IMR-90 (cell line): ENCODE data around the gene ASTN2. TPM values are rescaled to one million over a fixed set of nuclear protein-coding genes. Genes with fewer than 3 reads are reported as not detected.

Source experiments
- ATAC-seq: fragments of 200-7000 bp; cut with Tn5 transposase; 2 replicates; pipeline ENCODE4 v1.9.1; 2020; ENCODE audit warnings: low read depth, mild to moderate bottlenecking, moderate library complexity
- BruUV-seq: library from RNA; stranded (reverse); fragments of 400-500 nt; replicated peaks from 2 replicates; lab custom pipeline; 2021; lab: Mats Ljungman, UMichigan
- CTCF ChIA-PET: fragments of 300-600 bp; formaldehyde crosslinking; extraction: SDS; loops from one replicate; lab custom pipeline; 2021; ENCODE audit warnings: antibody characterized with exemption; lab: Yijun Ruan, JAX
- POLR2A ChIA-PET: fragments of 300-600 bp; sonication (Branson Sonifier 250); formaldehyde crosslinking; loops from one replicate; lab custom pipeline; 2022; ENCODE audit warnings: antibody characterized with exemption; ENCODE audit not compliant: unreplicated experiment; lab: Charles Lee
- DNase-seq: peaks from one replicate; pipeline ENCODE4 v3.0.0; 2013
- H2AFZ ChIP-seq: replicated peaks from 2 replicates; pipeline ENCODE3; 2013; ENCODE audit warnings: low read length, mild to moderate bottlenecking; ENCODE audit not compliant: poor library complexity
- H2AK5ac ChIP-seq: 2 replicates; pipeline ENCODE4 v1.6.1; 2013; ENCODE audit warnings: low read depth, low read length, inconsistent platforms
- H2AK9ac ChIP-seq: replicated peaks from 2 replicates; pipeline ENCODE3; 2013; ENCODE audit warnings: mild to moderate bottlenecking, low read depth, low read length, moderate library complexity; ENCODE audit not compliant: poor library complexity
- H2BK120ac ChIP-seq: 2 replicates; pipeline ENCODE4 v1.6.1; 2013; ENCODE audit warnings: low read depth, low read length, inconsistent platforms
- H2BK15ac ChIP-seq: 3 replicates; pipeline ENCODE4 v1.6.1; 2013; ENCODE audit warnings: low read depth, low read length, inconsistent platforms
- H2BK20ac ChIP-seq: 2 replicates; pipeline ENCODE4 v1.6.1; 2013; ENCODE audit warnings: low read depth, mild to moderate bottlenecking, inconsistent platforms, low read length, moderate library complexity
- H2BK5ac ChIP-seq: 2 replicates; pipeline ENCODE4 v1.6.1; 2013; ENCODE audit warnings: mild to moderate bottlenecking, low read depth, low read length, inconsistent platforms; ENCODE audit not compliant: poor library complexity, severe bottlenecking
- H3K14ac ChIP-seq: replicated peaks from 2 replicates; pipeline ENCODE4 v1.6.1; 2013; ENCODE audit warnings: low read depth, low read length, inconsistent platforms
- H3K18ac ChIP-seq: 2 replicates; pipeline ENCODE4 v1.6.1; 2013; ENCODE audit warnings: low read depth, low read length, control low read depth
- H3K23ac ChIP-seq: 2 replicates; pipeline ENCODE4 v1.6.1; 2013; ENCODE audit warnings: low read depth, low read length, inconsistent platforms
- H3K27ac ChIP-seq: 2 replicates; pipeline ENCODE4 v1.5.1; 2013; ENCODE audit warnings: mild to moderate bottlenecking, control low read depth, low read length; ENCODE audit not compliant: insufficient read depth
- H3K27me3 ChIP-seq: 2 replicates; pipeline ENCODE4 v1.6.1; 2013; ENCODE audit warnings: low read length; ENCODE audit not compliant: control insufficient read depth, insufficient read depth
- H3K36me3 ChIP-seq: 2 replicates; pipeline ENCODE4 v1.6.1; 2013; ENCODE audit warnings: low read length, mixed read lengths; ENCODE audit not compliant: control insufficient read depth, insufficient read depth
- H3K4ac ChIP-seq: 2 replicates; pipeline ENCODE4 v1.6.1; 2013; ENCODE audit warnings: low read depth, low read length, inconsistent platforms
- H3K4me1 ChIP-seq: 2 replicates; pipeline ENCODE4 v1.6.1; 2013; ENCODE audit warnings: low read length, mixed read lengths; ENCODE audit not compliant: control insufficient read depth, insufficient read depth
- H3K4me2 ChIP-seq: 2 replicates; pipeline ENCODE4 v1.6.1; 2013; ENCODE audit warnings: low read depth, mild to moderate bottlenecking, control low read depth, low read length, moderate library complexity
- H3K4me3 ChIP-seq: 2 replicates; pipeline ENCODE4 v1.5.1; 2013; ENCODE audit warnings: low read depth, mild to moderate bottlenecking, control low read depth, low read length, moderate library complexity; ENCODE audit not compliant: insufficient read depth
- H3K56ac ChIP-seq: 2 replicates; pipeline ENCODE4 v1.6.1; 2013; ENCODE audit warnings: low read length, inconsistent platforms; ENCODE audit not compliant: insufficient read depth; ENCODE audit errors: extremely low read depth
- H3K79me1 ChIP-seq, 2 experiments: 2 replicates each; pipeline ENCODE4 v1.6.1; 2013; ENCODE audit warnings: low read length in 2 of 2, inconsistent platforms in 1 of 2, low read depth in 1 of 2
- H3K9ac ChIP-seq: 2 replicates; pipeline ENCODE4 v1.6.1; 2013; ENCODE audit warnings: low read depth, low read length, control low read depth
- H3K9me1 ChIP-seq: 2 replicates; pipeline ENCODE4 v1.6.1; 2013; ENCODE audit warnings: low read length, inconsistent platforms; ENCODE audit not compliant: insufficient read depth
- H3K9me3 ChIP-seq: 2 replicates; pipeline ENCODE4 v1.6.1; 2013; ENCODE audit warnings: low read length; ENCODE audit not compliant: control insufficient read depth, insufficient read depth
- H4K20me1 ChIP-seq: 2 replicates; pipeline ENCODE4 v1.6.1; 2013; ENCODE audit warnings: low read length, inconsistent platforms; ENCODE audit not compliant: insufficient read depth
- H4K5ac ChIP-seq: 2 replicates; pipeline ENCODE4 v1.6.1; 2013; ENCODE audit warnings: mild to moderate bottlenecking, low read depth, low read length, control low read depth
- H4K8ac ChIP-seq, 2 experiments: 2 replicates each; pipeline ENCODE4 v1.6.1; 2013; ENCODE audit warnings: low read depth in 2 of 2, low read length in 2 of 2, control low read depth in 1 of 2, inconsistent platforms in 1 of 2
- H4K91ac ChIP-seq: 2 replicates; pipeline ENCODE4 v1.6.1; 2013; ENCODE audit warnings: low read depth, low read length, inconsistent platforms; ENCODE audit not compliant: insufficient read depth
- ELK1 ChIP-seq: fragments of 150-350 bp; IDR thresholded peaks from 2 replicates; pipeline ENCODE4 v1.6.1; 2016; ENCODE audit warnings: low read depth, mild to moderate bottlenecking, low read length, moderate library complexity, borderline replicate concordance
- RFX5 ChIP-seq: IDR thresholded peaks from 2 replicates; pipeline ENCODE4 v1.8.0; 2012; ENCODE audit warnings: low read depth, mild to moderate bottlenecking, low read length, moderate library complexity
- dilution Hi-C: fragments of 300-500 bp; cut with HindIII; formaldehyde crosslinking; loops from one replicate; pipeline ENCODE4 v1.14.3; 2018; ENCODE audit warnings: low sequenced_read_pairs; ENCODE audit not compliant: unreplicated experiment
- in situ Hi-C: fragments of 300-500 bp; cut with MboI; formaldehyde crosslinking; loops from 3 replicates; pipeline ENCODE4 v1.14.3; 2019; ENCODE audit warnings: low sequenced_read_pairs, inconsistent platforms, mixed read lengths
- intact Hi-C: fragments of 100-400 bp; cut with micrococcal nuclease; formaldehyde crosslinking; loops from 2 replicates; pipeline ENCODE4 v1.10.0; 2022
- polyA plus RNA-seq, 3 experiments: library from polyadenylated mRNA; depleted of rRNA; stranded (reverse); fragments of >200 nt; gene quantifications; 2 replicates each; pipeline ENCODE4 v1.2.3, GENCODE V29; 2012; ENCODE audit warnings: low replicate concordance in 1 of 3
- total RNA-seq: library from RNA; depleted of rRNA; stranded (reverse); fragments of >200 nt; gene quantifications from 2 replicates; pipeline ENCODE4 v1.2.3, GENCODE V29; 2012

The ASTN2 gene
- total and polyA plus RNA-seq, 2 of the 4 experiments (the other 2 are of a cell fraction), result 3.8 to 6.8 TPM

- no peak overlapping the region for H2AFZ ChIP-seq
These were observed 353.9 kb downstream of the ASTN2 start for GRCh38 chr9:117060963-117061362.

More at GRCh38 chr9:117060963-117061362, 353.9 kb downstream of the ASTN2 start:
- no peak overlapping the region for H2AK9ac ChIP-seq
- no peak overlapping the region for H4K5ac ChIP-seq
- intact Hi-C loops (no loop called here), dilution Hi-C loops (no loop called here), in situ Hi-C loops (no loop called here)
- no peak overlapping the region for H2BK15ac ChIP-seq
- ATAC-seq, result no peak
- H3K27me3 ChIP-seq, result no peaks in the 10 kb centered on the region
- H3K79me1 ChIP-seq, result no peaks in the 10 kb centered on the region
- H3K18ac ChIP-seq, result no peak overlapping the region
- no peak overlapping the region for H3K4me3 ChIP-seq
- no peaks in the 10 kb centered on the region for H3K9me1 ChIP-seq
- no peak overlapping the region for H3K27ac ChIP-seq
- H3K4me2 ChIP-seq, result no peak overlapping the region
- H3K9ac ChIP-seq, result no peak overlapping the region
- no peak for DNase-seq
- POLR2A ChIA-PET, result no interaction called here
- H3K14ac ChIP-seq, result no peak overlapping the region
- H2BK5ac ChIP-seq, result no peak overlapping the region
- H2BK120ac ChIP-seq, result no peak overlapping the region
- no peak overlapping the region for H3K23ac ChIP-seq
- no peak overlapping the region for H3K56ac ChIP-seq
- TF ChIP-seq ELK1 (no peak), RFX5 (no peak)
- H4K91ac ChIP-seq, result no peak overlapping the region
- no peak overlapping the region for H2AK5ac ChIP-seq
- CTCF ChIA-PET, result interaction anchor here (0.7 kb wide), 1 partner anchor 308 kb away, joined by 3 read pairs; no protein-coding TSS in a partner anchor
- no peak overlapping the region for H3K4ac ChIP-seq
- H3K9me3 ChIP-seq, result peaks cover 5% of the 10 kb centered on the region
- BruUV-seq, result no TSS peak
- H2BK20ac ChIP-seq, result no peak overlapping the region
- H3K4me1 ChIP-seq, result no peaks in the 10 kb centered on the region
- H4K8ac ChIP-seq, result no peak overlapping the region
- H3K36me3 ChIP-seq, result no peaks in the 10 kb centered on the region
- H4K20me1 ChIP-seq, result no peaks in the 10 kb centered on the region
